GM23338 (cell line): ENCODE results near the gene OGG1. TPM values are rescaled to one million over a fixed set of nuclear protein-coding genes. Genes with fewer than 3 reads are reported as not detected.

Experiments used
- ATAC-seq: fragments of 200-7000 bp; cut with Tn5 transposase; 3 replicates; pipeline ENCODE4 v1.9.1; 2020
- DNase-seq: peaks from one replicate; pipeline ENCODE4 v3.0.0-alpha.2; 2015; ENCODE audit warnings: low spot score
- H2AFZ ChIP-seq: fragments of 200-600 bp; sonication (generic); 2 replicates; pipeline ENCODE4 v1.8.0; 2016; ENCODE audit warnings: antibody characterized with exemption, mild to moderate bottlenecking, moderate library complexity
- H3F3A ChIP-seq: fragments of 200-600 bp; sonication (generic); replicated peaks from 2 replicates; pipeline ENCODE4 v1.8.0; 2017; ENCODE audit warnings: antibody characterized with exemption, mixed run types, low read depth
- H3K27ac ChIP-seq: fragments of 200-600 bp; sonication (generic); 2 replicates; pipeline ENCODE4 v1.6.1; 2016; ENCODE audit warnings: low read depth
- H3K27me3 ChIP-seq: fragments of 200-600 bp; sonication (generic); 2 replicates; pipeline ENCODE4 v1.8.0; 2016; ENCODE audit warnings: mild to moderate bottlenecking, mixed run types, moderate library complexity; ENCODE audit not compliant: insufficient read depth
- H3K36me3 ChIP-seq: fragments of 200-600 bp; sonication (generic); 2 replicates; pipeline ENCODE4 v1.8.0; 2016; ENCODE audit warnings: mild to moderate bottlenecking; ENCODE audit not compliant: insufficient read depth
- H3K4me1 ChIP-seq: fragments of 200-600 bp; sonication (generic); 2 replicates; pipeline ENCODE4 v1.8.0; 2016; ENCODE audit warnings: mild to moderate bottlenecking, moderate library complexity; ENCODE audit not compliant: insufficient read depth
- H3K4me2 ChIP-seq: fragments of 200-600 bp; sonication (generic); 2 replicates; pipeline ENCODE4 v1.7.1; 2017; ENCODE audit warnings: mixed run types
- H3K4me3 ChIP-seq: fragments of 200-600 bp; sonication (generic); 2 replicates; pipeline ENCODE4 v1.6.1; 2016; ENCODE audit warnings: mixed run types
- H3K79me2 ChIP-seq: fragments of 200-600 bp; sonication (generic); replicated peaks from 2 replicates; pipeline ENCODE4 v1.8.0; 2017; ENCODE audit warnings: mild to moderate bottlenecking; ENCODE audit not compliant: insufficient read depth
- H3K9me2 ChIP-seq: fragments of 200-600 bp; sonication (generic); 2 replicates; pipeline ENCODE4 v1.8.0; 2017; ENCODE audit not compliant: insufficient read depth
- H4K20me1 ChIP-seq: fragments of 200-600 bp; sonication (generic); replicated peaks from 2 replicates; pipeline ENCODE4 v1.8.0; 2017; ENCODE audit warnings: mild to moderate bottlenecking; ENCODE audit not compliant: insufficient read depth
- H3K27ac Mint-ChIP-seq: 2 replicates; pipeline ENCODE4 v1.8.0; 2020; ENCODE audit warnings: inconsistent platforms, mild to moderate bottlenecking, moderate library complexity, mixed read lengths
- H3K27me3 Mint-ChIP-seq: 3 replicates; pipeline ENCODE4 v1.8.0; 2022; ENCODE audit warnings: low read depth, mild to moderate bottlenecking, moderate library complexity, mixed read lengths, inconsistent platforms; ENCODE audit not compliant: insufficient read depth, poor library complexity
- H3K36me3 Mint-ChIP-seq: 3 replicates; pipeline ENCODE4 v1.8.0; 2021; ENCODE audit warnings: low read depth, mild to moderate bottlenecking, inconsistent platforms, moderate library complexity, mixed read lengths
- H3K4me1 Mint-ChIP-seq: 3 replicates; pipeline ENCODE4 v1.8.0; 2020; ENCODE audit warnings: mild to moderate bottlenecking, inconsistent platforms, mixed read lengths
- H3K4me3 Mint-ChIP-seq: 3 replicates; pipeline ENCODE4 v1.8.0; 2021; ENCODE audit warnings: moderate library complexity, mild to moderate bottlenecking, inconsistent platforms, mixed read lengths
- H3K9me3 Mint-ChIP-seq: 3 replicates; pipeline ENCODE4 v1.8.0; 2020; ENCODE audit warnings: moderate library complexity, mild to moderate bottlenecking, inconsistent platforms, mixed read lengths
- CREB1 ChIP-seq: fragments of 250-450 bp; sonication (Bioruptor Pico); IDR thresholded peaks from 2 replicates; pipeline ENCODE4 v1.5.0; 2020; ENCODE audit warnings: low read depth, mild to moderate bottlenecking, moderate library complexity
- CTCF ChIP-seq, 2 experiments: fragments of 200-600 bp in 1 of 2; sonication (generic) in 1 of 2; conservative IDR thresholded peaks; 2 replicates each; pipeline versions ENCODE4 v1.5.1 to v1.6.1; 2016 to 2017; ENCODE audit warnings: antibody characterized with exemption in 2 of 2, low read depth in 2 of 2, mild to moderate bottlenecking in 2 of 2, moderate library complexity in 1 of 2
- ETS1 ChIP-seq: IDR thresholded peaks from 2 replicates; pipeline ENCODE4 v1.6.1; 2016; ENCODE audit warnings: antibody characterized with exemption
- EZH2 ChIP-seq: fragments of 200-600 bp; sonication (generic); IDR thresholded peaks from one replicate; pipeline ENCODE4 v1.8.0; 2017; ENCODE audit warnings: antibody characterized with exemption, mild to moderate bottlenecking, low read depth; ENCODE audit not compliant: unreplicated experiment
- EZH2phosphoT487 ChIP-seq: fragments of 200-600 bp; sonication (generic); IDR thresholded peaks from one replicate; pipeline ENCODE4 v1.8.1; 2018; ENCODE audit warnings: antibody characterized with exemption; ENCODE audit not compliant: unreplicated experiment
- JUNB ChIP-seq: IDR thresholded peaks from one replicate; pipeline ENCODE4 v1.6.1; 2016; ENCODE audit warnings: antibody characterized with exemption; ENCODE audit not compliant: unreplicated experiment
- NANOG ChIP-seq: IDR thresholded peaks from 2 replicates; pipeline ENCODE4 v1.6.1; 2016; ENCODE audit warnings: antibody characterized with exemption, borderline replicate concordance
- POLR2AphosphoS5 ChIP-seq: IDR thresholded peaks from 2 replicates; pipeline ENCODE4 v1.6.1; 2016; ENCODE audit warnings: antibody characterized with exemption, low read depth
- REST ChIP-seq: IDR thresholded peaks from one replicate; pipeline ENCODE4 v1.6.1; 2018; ENCODE audit warnings: antibody characterized with exemption; ENCODE audit not compliant: unreplicated experiment
- STAT1 ChIP-seq: IDR thresholded peaks from one replicate; pipeline ENCODE4 v1.6.1; 2016; ENCODE audit warnings: antibody characterized with exemption; ENCODE audit not compliant: unreplicated experiment
- ZNF114 ChIP-seq: fragments of 250-450 bp; sonication (Bioruptor Pico); IDR thresholded peaks from 2 replicates; pipeline ENCODE4 v1.5.0; 2020; ENCODE audit warnings: mild to moderate bottlenecking, moderate library complexity
- ZNF331 ChIP-seq: fragments of 250-450 bp; sonication (Bioruptor Pico); IDR thresholded peaks from 2 replicates; pipeline ENCODE4 v1.5.0; 2020; ENCODE audit warnings: low read depth, mild to moderate bottlenecking, moderate library complexity
- ZNF462 ChIP-seq: fragments of 250-450 bp; sonication (Bioruptor Pico); IDR thresholded peaks from 2 replicates; pipeline ENCODE4 v1.5.0; 2020; ENCODE audit warnings: mild to moderate bottlenecking, moderate library complexity
- polyA plus RNA-seq: library from polyadenylated mRNA; unstranded; fragments of >200 nt; fragmentation: Nextera tagmentation; extraction: Ambion mirVana; gene quantifications from 2 replicates; pipeline ENCODE4 v1.2.1, GENCODE V29; 2016
- total RNA-seq: library from RNA; depleted of rRNA; stranded (reverse); fragments of >200 nt; shearing (Covaris generic); gene quantifications from 2 replicates; pipeline ENCODE4 v1.2.3, GENCODE V29; 2014

OGG1 gene
- total and polyA plus RNA-seq, 2 experiments from 2014 or later: 20.6 to 27.6 TPM

- H3K36me3 Mint-ChIP-seq: peaks cover 73% of the 10 kb centered on the region
- no peak for ATAC-seq
These were observed 47.6 kb downstream of the OGG1 start for GRCh38 chr3:9797196-9797945.

More at GRCh38 chr3:9797196-9797945, 47.6 kb downstream of the OGG1 start:
- no peak overlapping the region for H3K27ac ChIP-seq
- Mint-ChIP-seq H3K9me3 (no peaks in the 10 kb centered on the region), H3K4me1 (peaks cover 9% of the 10 kb centered on the region), H3K27me3 (peaks cover 10% of the 10 kb centered on the region), H3K27ac (no peak overlapping the region), H3K4me3 (no peak overlapping the region)
- no peak for DNase-seq
- 0 out of 2 replicates have a peak, but pooled peaks cover 3% of the 10 kb centered on the region for H3K9me2 ChIP-seq
- no peak for TF ChIP-seq ZNF331 (CRISPR knock-in tag)
- no peak for TF ChIP-seq ETS1
- TF ChIP-seq CTCF (conservative IDR thresholded peaks at IDR 0.05; ENCODE audit: low read depth in 2 of 2): no peak
- TF ChIP-seq CREB1 (CRISPR knock-in tag): no peak
- no peak for TF ChIP-seq ZNF462
- no peak for TF ChIP-seq REST
- no peak for TF ChIP-seq JUNB
- no peak for TF ChIP-seq EZH2phosphoT487
- TF ChIP-seq EZH2: no peak
- no peak for TF ChIP-seq POLR2AphosphoS5
- TF ChIP-seq STAT1: no peak
- no peak for TF ChIP-seq NANOG
- no peak for TF ChIP-seq ZNF114
- H3K4me1 ChIP-seq: peaks cover 6% of the 10 kb centered on the region
- H3F3A ChIP-seq: peaks cover 19% of the 10 kb centered on the region; the same call in 1 of the 2 replicates
- H3K4me2 ChIP-seq: no peak overlapping the region
- peaks cover 12% of the 10 kb centered on the region for H4K20me1 ChIP-seq
- H3K36me3 ChIP-seq: peaks cover 49% of the 10 kb centered on the region
- no peak overlapping the region for H3K4me3 ChIP-seq
- no peak overlapping the region for H2AFZ ChIP-seq
- peaks cover 40% of the 10 kb centered on the region for H3K79me2 ChIP-seq
- H3K27me3 ChIP-seq: no peaks in the 10 kb centered on the region
